ENCODE measurements around the gene MUC5AC.
"Not testable (repeated sequence)": the region's sequence is repeated elsewhere in the genome, so short reads cannot be mapped to it uniquely, and the experiment has no call there.

- TF ChIP-seq CTCF (IDR thresholded peaks at IDR 0.05; ENCODE audit: low read depth, low read length, missing input control); MAX (IDR thresholded peaks at IDR 0.05); GABPA (IDR thresholded peaks at IDR 0.05 in 1 of 2, conservative IDR thresholded peaks at IDR 0.05 in 1 of 2); RAD21 (IDR thresholded peaks at IDR 0.05); ZBTB33 (IDR thresholded peaks at IDR 0.05); YY1 (IDR thresholded peaks at IDR 0.05): not testable (repeated sequence)
Observed at GRCh38 chr11:1246301-1246700, 88.5 kb downstream of the MUC5AC start.
